Right lobe of liver (tissue), 6 donors: Measurements from ENCODE around the gene YJEFN3. TPM values are rescaled to one million over a fixed set of nuclear protein-coding genes. Genes with fewer than 3 reads are reported as not detected.
A peak's percentile ranks its signal among the peaks of the same experiment; 100 is the strongest.

ENCODE experiments used
- ATAC-seq, 4 donors: fragments of 200-7000 bp; cut with Tn5 transposase; one replicate each; pipeline ENCODE4 v1.9.1; 2020; ENCODE audit warnings: mild to moderate bottlenecking in 4 of 4, moderate library complexity in 4 of 4
- DNase-seq, 3 donors: peaks; one replicate each; pipeline ENCODE4 v3.0.0-alpha.2; 2020
- H3K27ac ChIP-seq, 3 donors: fragments of 200-600 bp; one replicate each; pipeline ENCODE4 v1.8.0; 2022
- H3K27me3 ChIP-seq, 2 donors: fragments of 200-600 bp; one replicate each; pipeline ENCODE4 v1.8.0; 2022
- H3K36me3 ChIP-seq, 4 donors: fragments of 200-600 bp; sonication (generic) in 1 of 4; one replicate each; pipeline versions ENCODE4 v1.5.1 to v1.8.0; 2017 to 2022; ENCODE audit warnings: control low read depth in 1 of 4
- H3K4me1 ChIP-seq, 4 donors: fragments of 200-600 bp; sonication (generic) in 1 of 4; one replicate each; pipeline versions ENCODE4 v1.5.1 to v1.8.0; 2017 to 2022; ENCODE audit warnings: control low read depth in 1 of 4
- H3K4me3 ChIP-seq, 3 donors: fragments of 200-600 bp; one replicate each; pipeline ENCODE4 v1.8.0; 2022
- H3K9me3 ChIP-seq, 4 donors: fragments of 200-600 bp; sonication (generic) in 1 of 4; one replicate each; pipeline versions ENCODE4 v1.5.1 to v1.8.0; 2017 to 2022; ENCODE audit warnings: control low read depth in 1 of 4
- POLR2A ChIP-seq: fragments of 450-650 bp; IDR thresholded peaks from one replicate; pipeline ENCODE4 v1.6.1; 2017; ENCODE audit warnings: antibody characterized with exemption, mild to moderate bottlenecking
- WGBS: methylation state at CpG from one replicate; pipeline ENCODE4 v1.1.6; 2018; ENCODE audit warnings: low coverage, low lambda C conversion rate; ENCODE audit not compliant: insufficient coverage; ENCODE audit errors: missing lambda C conversion rate; 5-methylcytosine and 5-hydroxymethylcytosine counted together
- intact Hi-C, 2 donors: fragments of 100-400 bp; cut with DNase I; formaldehyde crosslinking; loops; one replicate each; pipeline versions ENCODE4 v1.11.2 to v1.14.1; 2022
- total RNA-seq, 6 experiments: library from RNA; depleted of rRNA in 2 of 6; stranded (reverse); fragments of >200 nt in 2 of 6; fragmentation: NEBNext Ultra II Directional in 3 of 6; extraction: Animal tissue kit (Norgen Biotek cat#: 25700) in 3 of 6; gene quantifications; one replicate each; pipeline versions ENCODE4 v1.1.0 to v1.2.4, GENCODE V29; 2016 to 2023
- TF ChIP-seq, protein P1 (sequence below), 4 donors: fragments of 200-600 bp in 3 of 4; fragments of 450-650 bp in 1 of 4; IDR thresholded peaks; one replicate each; pipeline versions ENCODE4 v1.5.1 to v1.8.0; 2016 to 2022; ENCODE audit warnings: antibody characterized with exemption in 4 of 4, mild to moderate bottlenecking in 2 of 4
- donor health status: DM: no; HTN: yes; CAD: no.
- donor health status: DM: no; HTN: no; CAD: no.
- donor health status: DM: no; HTN: no; CAD: no.
- donor health status: DM: no; HTN: yes; CAD: no.
- donor health status: DM: no; HTN: yes; CAD: no.

YJEFN3 gene
- total RNA-seq, 6 experiments from 2014 or later: 0.31 to 4.2 (median 1.8) TPM

GRCh38 chr19:19558636-19559035 lies 29.9 kb downstream of the YJEFN3 start:
- Histone ChIP-seq H3K36me3 (no peaks in the 10 kb centered on the region), H3K27ac (no peak overlapping the region), H3K4me1 (no peaks in the 10 kb centered on the region), H3K9me3 (no peaks in the 10 kb centered on the region), H3K4me3 (no peak overlapping the region), H3K27me3 (no peaks in the 10 kb centered on the region)
- ATAC-seq (no peak), DNase-seq (no peak)
- WGBS: 82% methylated on average over 12 of the region's 16 CpGs
- TF ChIP-seq, protein P1, sequence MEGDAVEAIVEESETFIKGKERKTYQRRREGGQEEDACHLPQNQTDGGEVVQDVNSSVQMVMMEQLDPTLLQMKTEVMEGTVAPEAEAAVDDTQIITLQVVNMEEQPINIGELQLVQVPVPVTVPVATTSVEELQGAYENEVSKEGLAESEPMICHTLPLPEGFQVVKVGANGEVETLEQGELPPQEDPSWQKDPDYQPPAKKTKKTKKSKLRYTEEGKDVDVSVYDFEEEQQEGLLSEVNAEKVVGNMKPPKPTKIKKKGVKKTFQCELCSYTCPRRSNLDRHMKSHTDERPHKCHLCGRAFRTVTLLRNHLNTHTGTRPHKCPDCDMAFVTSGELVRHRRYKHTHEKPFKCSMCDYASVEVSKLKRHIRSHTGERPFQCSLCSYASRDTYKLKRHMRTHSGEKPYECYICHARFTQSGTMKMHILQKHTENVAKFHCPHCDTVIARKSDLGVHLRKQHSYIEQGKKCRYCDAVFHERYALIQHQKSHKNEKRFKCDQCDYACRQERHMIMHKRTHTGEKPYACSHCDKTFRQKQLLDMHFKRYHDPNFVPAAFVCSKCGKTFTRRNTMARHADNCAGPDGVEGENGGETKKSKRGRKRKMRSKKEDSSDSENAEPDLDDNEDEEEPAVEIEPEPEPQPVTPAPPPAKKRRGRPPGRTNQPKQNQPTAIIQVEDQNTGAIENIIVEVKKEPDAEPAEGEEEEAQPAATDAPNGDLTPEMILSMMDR (IDR thresholded peaks at IDR 0.05): no peak
- no peak for TF ChIP-seq POLR2A
- intact Hi-C loops: no loop called here

DNA sequence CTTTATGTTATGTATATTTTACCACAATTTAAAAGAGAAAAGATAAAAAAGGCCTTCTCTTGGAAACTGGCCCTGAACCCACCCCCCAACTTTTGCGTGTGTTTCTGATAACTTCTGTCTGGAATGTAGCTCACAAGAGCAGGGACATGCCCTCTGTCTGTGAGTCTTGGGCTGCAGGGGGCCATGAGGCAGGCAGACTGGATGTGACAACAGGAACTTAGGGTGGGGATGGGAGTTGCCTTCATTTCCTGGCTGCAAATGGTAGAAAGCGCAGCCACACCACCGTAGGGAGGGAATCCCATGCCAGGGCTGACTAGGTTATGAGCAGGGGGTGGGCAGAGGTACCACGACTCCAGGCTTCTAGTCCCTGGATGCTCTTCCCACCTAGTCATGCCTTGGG lies 31.2 kb downstream of the YJEFN3 start:
- DNase-seq: no peak
- intact Hi-C loops: no loop called here
- Histone ChIP-seq H3K27ac (no peak overlapping the region), H3K9me3 (no peaks in the 10 kb centered on the region), H3K36me3 (no peaks in the 10 kb centered on the region), H3K4me1 (no peaks in the 10 kb centered on the region), H3K4me3 (no peak overlapping the region), H3K27me3 (no peaks in the 10 kb centered on the region)
- 31% methylated on average over 2 of the region's 4 CpGs for WGBS
- ATAC-seq: no peak
- TF ChIP-seq POLR2A: no peak
- TF ChIP-seq, protein P1 (IDR thresholded peaks at IDR 0.05): no peak

GRCh38 chr19:19561946-19562664 lies 33.4 kb downstream of the YJEFN3 start:
- no peaks in the 10 kb centered on the region for H3K36me3 ChIP-seq
- H3K27me3 ChIP-seq: no peaks in the 10 kb centered on the region
- H3K4me1 ChIP-seq: no peaks in the 10 kb centered on the region
- TF ChIP-seq POLR2A: no peak
- TF ChIP-seq, protein P1 (IDR thresholded peaks at IDR 0.05): no peak
- intact Hi-C loops: no loop called here
- no peaks in the 10 kb centered on the region for H3K9me3 ChIP-seq
- DNase-seq (no peak), ATAC-seq (no peak)
- H3K4me3 ChIP-seq: no peak overlapping the region
- no peak overlapping the region for H3K27ac ChIP-seq
- 58% methylated on average over 5 of the region's 26 CpGs for WGBS

DNA sequence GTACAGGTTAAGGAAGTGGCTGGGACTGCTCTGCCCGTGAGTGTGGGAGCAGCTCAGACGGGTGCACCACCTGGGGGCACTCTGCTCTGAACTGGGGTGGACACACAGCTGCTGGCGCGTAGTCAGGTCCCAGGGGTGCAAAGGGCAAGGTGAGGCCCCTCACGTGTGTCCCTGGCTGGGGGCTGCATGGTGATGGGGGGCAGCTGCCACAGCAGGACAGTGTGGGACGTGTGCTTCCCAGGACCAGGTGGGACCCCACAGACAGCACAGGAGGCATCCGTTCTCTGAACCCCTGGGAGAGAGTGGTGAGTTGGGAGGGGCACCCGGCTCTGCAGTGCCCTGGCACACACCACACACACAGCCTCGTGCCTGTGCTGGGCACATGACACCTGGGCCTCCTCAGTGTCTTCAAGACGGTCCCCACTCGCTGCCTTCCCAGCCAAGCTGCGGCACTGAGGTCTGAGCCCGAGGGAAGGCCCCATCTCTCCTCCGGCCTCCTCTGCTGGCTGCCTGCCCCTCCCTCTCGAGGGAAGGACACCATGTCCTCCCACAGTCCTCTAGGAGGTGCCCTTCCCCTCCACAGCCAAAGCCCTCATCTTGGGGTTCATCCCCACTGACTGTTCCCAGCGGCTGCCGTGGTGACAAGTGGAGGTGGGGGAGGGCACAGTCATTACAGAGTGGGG lies 34.1 kb downstream of the YJEFN3 start:
- no peak for TF ChIP-seq POLR2A
- TF ChIP-seq, protein P1 (IDR thresholded peaks at IDR 0.05): no peak
- Histone ChIP-seq H3K4me1 (no peaks in the 10 kb centered on the region), H3K27ac (no peak overlapping the region), H3K9me3 (no peaks in the 10 kb centered on the region), H3K4me3 (no peak overlapping the region), H3K36me3 (no peaks in the 10 kb centered on the region), H3K27me3 (no peaks in the 10 kb centered on the region)
- WGBS: no CpG with 5 or more reads among the region's 17 CpGs
- intact Hi-C loops: no loop called here
- ATAC-seq (peak in 2 of 4 donors; percentile 21 to 22), DNase-seq (no peak)
